Measurements from ENCODE around the gene PLEKHF1. TPM values are rescaled to one million over a fixed set of nuclear protein-coding genes. Genes with fewer than 3 reads are reported as not detected.

Gene PLEKHF1
- total RNA-seq, 1 experiment from 2014 or later: 15.9 TPM

GRCh38 chr19:29681422-29682235 is 16.4 kb downstream of the PLEKHF1 start:
- Histone ChIP-seq H3K79me2 (ENCODE audit: low read length) (no peaks in the 10 kb centered on the region), H3F3A (ENCODE audit: low read length, unreplicated experiment) (no peaks in the 10 kb centered on the region), H3K4me2 (ENCODE audit: low read length) (no peak overlapping the region), H3K27ac (ENCODE audit: low read length) (no peak overlapping the region), H3K4me3 (ENCODE audit: low read length) (no peak overlapping the region), H3K27me3 (ENCODE audit: low read length) (no peaks in the 10 kb centered on the region), H3K9me3 (ENCODE audit: low read length) (no peaks in the 10 kb centered on the region), H3K9ac (ENCODE audit: low read length) (no peak overlapping the region), H3K9me2 (replicated peaks; ENCODE audit: low read length) (no peaks in the 10 kb centered on the region), H3K36me3 (ENCODE audit: low read depth, low read length) (no peaks in the 10 kb centered on the region), H3K4me1 (ENCODE audit: insufficient read depth, low read length) (peaks cover 9% of the 10 kb centered on the region; the same call in 1 of the 2 replicates), H2AFZ (ENCODE audit: low read length) (no peak overlapping the region), H4K20me1 (ENCODE audit: low read length) (no peaks in the 10 kb centered on the region)
- intact Hi-C loops (cut with micrococcal nuclease): no loop called here
- POLR2A ChIA-PET (ENCODE audit: unreplicated experiment): no interaction called here
- no peak for TF ChIP-seq EZH2 (IDR thresholded peaks at IDR 0.05; ENCODE audit: low read length, unreplicated experiment)
- no peak for TF ChIP-seq CTCF (conservative IDR thresholded peaks at IDR 0.05; ENCODE audit: low read depth, low read length)
- TF ChIP-seq EZH2phosphoT487 (IDR thresholded peaks at IDR 0.05; ENCODE audit: borderline replicate concordance, low read length): no peak
- BruUV-seq (replicated peaks): no TSS peak
- DNase-seq: no peak
- no peak for ATAC-seq
- CTCF ChIA-PET: interaction anchor here (0.6 kb wide), 1 partner anchor 1547 kb away, joined by 5 read pairs; no protein-coding TSS in a partner anchor

GRCh38 chr19:29682236-29682895 is 17.1 kb downstream of the PLEKHF1 start:
- Histone ChIP-seq H3F3A (ENCODE audit: low read length, unreplicated experiment) (no peaks in the 10 kb centered on the region), H4K20me1 (ENCODE audit: low read length) (no peaks in the 10 kb centered on the region), H3K9me2 (replicated peaks; ENCODE audit: low read length) (no peaks in the 10 kb centered on the region), H3K9ac (ENCODE audit: low read length) (no peak overlapping the region), H3K4me3 (ENCODE audit: low read length) (no peak overlapping the region), H3K9me3 (ENCODE audit: low read length) (no peaks in the 10 kb centered on the region), H3K79me2 (ENCODE audit: low read length) (no peaks in the 10 kb centered on the region), H3K4me1 (ENCODE audit: insufficient read depth, low read length) (peaks cover 14% of the 10 kb centered on the region; the same call in 1 of the 2 replicates), H3K36me3 (ENCODE audit: low read depth, low read length) (no peaks in the 10 kb centered on the region), H2AFZ (ENCODE audit: low read length) (no peak overlapping the region), H3K27ac (ENCODE audit: low read length) (no peak overlapping the region), H3K27me3 (ENCODE audit: low read length) (no peaks in the 10 kb centered on the region), H3K4me2 (ENCODE audit: low read length) (no peak overlapping the region)
- POLR2A ChIA-PET (ENCODE audit: unreplicated experiment): no interaction called here
- CTCF ChIA-PET: no interaction called here
- TF ChIP-seq EZH2phosphoT487 (IDR thresholded peaks at IDR 0.05; ENCODE audit: borderline replicate concordance, low read length) (no peak), CTCF (conservative IDR thresholded peaks at IDR 0.05; ENCODE audit: low read depth, low read length) (no peak), EZH2 (IDR thresholded peaks at IDR 0.05; ENCODE audit: low read length, unreplicated experiment) (no peak)
- no peak for DNase-seq
- BruUV-seq (replicated peaks): no TSS peak
- no peak for ATAC-seq
- intact Hi-C loops (cut with micrococcal nuclease): no loop called here

DNA sequence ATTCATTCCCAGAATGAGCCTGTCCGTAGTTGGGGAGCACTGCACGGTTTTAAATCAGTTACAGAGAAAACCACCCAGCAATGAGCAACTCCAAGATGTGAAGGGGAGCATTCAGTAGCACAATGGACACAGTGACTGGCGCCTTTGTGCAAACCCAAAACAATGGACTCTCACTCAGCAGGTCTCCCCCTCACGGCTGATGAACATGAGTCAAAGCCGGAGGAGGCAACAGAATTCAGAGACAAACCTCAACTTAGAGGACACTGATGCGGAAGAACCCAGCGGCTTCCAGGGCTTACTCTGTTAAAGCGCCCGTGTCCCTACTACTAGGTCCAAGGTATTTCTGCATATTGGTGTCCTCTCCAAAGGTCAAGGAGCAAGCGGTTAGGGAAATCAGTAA is 17.7 kb downstream of the PLEKHF1 start:
- no peaks in the 10 kb centered on the region for H4K20me1 ChIP-seq (ENCODE audit: low read length)
- no peak overlapping the region for H3K27ac ChIP-seq (ENCODE audit: low read length)
- no peaks in the 10 kb centered on the region for H3K27me3 ChIP-seq (ENCODE audit: low read length)
- H3K9me2 ChIP-seq (replicated peaks; ENCODE audit: low read length): no peaks in the 10 kb centered on the region
- no peak overlapping the region for H3K4me3 ChIP-seq (ENCODE audit: low read length)
- no peaks in the 10 kb centered on the region for H3F3A ChIP-seq (ENCODE audit: low read length, unreplicated experiment)
- TF ChIP-seq EZH2 (IDR thresholded peaks at IDR 0.05; ENCODE audit: low read length, unreplicated experiment): no peak
- no peak for TF ChIP-seq CTCF (conservative IDR thresholded peaks at IDR 0.05; ENCODE audit: low read depth, low read length)
- no peak for TF ChIP-seq EZH2phosphoT487 (IDR thresholded peaks at IDR 0.05; ENCODE audit: borderline replicate concordance, low read length)
- no TSS peak for BruUV-seq (replicated peaks)
- no peaks in the 10 kb centered on the region for H3K36me3 ChIP-seq (ENCODE audit: low read depth, low read length)
- no peaks in the 10 kb centered on the region for H3K79me2 ChIP-seq (ENCODE audit: low read length)
- H3K9me3 ChIP-seq (ENCODE audit: low read length): no peaks in the 10 kb centered on the region
- DNase-seq (no peak), ATAC-seq (no peak)
- intact Hi-C loops (cut with micrococcal nuclease): no loop called here
- POLR2A ChIA-PET (ENCODE audit: unreplicated experiment): no interaction called here
- H3K9ac ChIP-seq (ENCODE audit: low read length): no peak overlapping the region
- H3K4me2 ChIP-seq (ENCODE audit: low read length): no peak overlapping the region
- H3K4me1 ChIP-seq (ENCODE audit: insufficient read depth, low read length): peaks cover 14% of the 10 kb centered on the region; the same call in 1 of the 2 replicates
- H2AFZ ChIP-seq (ENCODE audit: low read length): no peak overlapping the region
- CTCF ChIA-PET: no interaction called here
